Frontal cortex (tissue), 4 donors: ENCODE data around the gene AMFR. TPM values are rescaled to one million over a fixed set of nuclear protein-coding genes. Genes with fewer than 3 reads are reported as not detected.

ENCODE experiments used
- DNase-seq, 2 donors: peaks; one replicate each; pipeline ENCODE4 v3.0.0; 2012; ENCODE audit warnings: low spot score in 2 of 2
- FAIRE-seq: peaks from 2 replicates; lab custom pipeline; 2012; peaks lifted over from hg19 to GRCh38; lab: Jason Lieb, UNC
- total RNA-seq: library from RNA; depleted of rRNA; stranded (reverse); fragments of >200 nt; gene quantifications from one replicate; pipeline ENCODE4 v1.2.3, GENCODE V29; 2014
- donor health status: control.
- donor health status: control.
- donor health status: control.

The AMFR gene
- total RNA-seq, 1 donor from 2014 or later = 336 TPM

DNA sequence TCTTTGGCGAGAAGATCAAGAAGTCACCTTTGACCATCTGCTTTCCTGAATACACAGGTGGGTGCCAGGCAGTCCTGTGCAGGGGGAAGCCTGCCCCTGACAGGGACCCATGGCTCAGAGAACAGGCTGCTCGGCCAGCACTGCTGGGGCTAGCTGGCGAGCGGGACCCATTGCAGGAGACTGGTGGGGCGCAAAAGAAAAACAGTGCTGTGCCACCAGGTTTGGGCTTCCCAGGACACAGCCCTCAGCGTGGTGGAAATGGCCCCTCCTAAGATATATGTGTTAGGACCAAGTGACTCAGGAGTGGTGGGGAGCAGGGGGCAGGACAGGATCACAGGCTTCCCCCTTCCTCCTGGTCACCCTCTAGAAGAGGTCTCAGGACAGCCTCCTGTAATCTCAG lies 73.9 kb downstream of the AMFR start:
- DNase-seq = no peak
- FAIRE-seq = no peak

DNA sequence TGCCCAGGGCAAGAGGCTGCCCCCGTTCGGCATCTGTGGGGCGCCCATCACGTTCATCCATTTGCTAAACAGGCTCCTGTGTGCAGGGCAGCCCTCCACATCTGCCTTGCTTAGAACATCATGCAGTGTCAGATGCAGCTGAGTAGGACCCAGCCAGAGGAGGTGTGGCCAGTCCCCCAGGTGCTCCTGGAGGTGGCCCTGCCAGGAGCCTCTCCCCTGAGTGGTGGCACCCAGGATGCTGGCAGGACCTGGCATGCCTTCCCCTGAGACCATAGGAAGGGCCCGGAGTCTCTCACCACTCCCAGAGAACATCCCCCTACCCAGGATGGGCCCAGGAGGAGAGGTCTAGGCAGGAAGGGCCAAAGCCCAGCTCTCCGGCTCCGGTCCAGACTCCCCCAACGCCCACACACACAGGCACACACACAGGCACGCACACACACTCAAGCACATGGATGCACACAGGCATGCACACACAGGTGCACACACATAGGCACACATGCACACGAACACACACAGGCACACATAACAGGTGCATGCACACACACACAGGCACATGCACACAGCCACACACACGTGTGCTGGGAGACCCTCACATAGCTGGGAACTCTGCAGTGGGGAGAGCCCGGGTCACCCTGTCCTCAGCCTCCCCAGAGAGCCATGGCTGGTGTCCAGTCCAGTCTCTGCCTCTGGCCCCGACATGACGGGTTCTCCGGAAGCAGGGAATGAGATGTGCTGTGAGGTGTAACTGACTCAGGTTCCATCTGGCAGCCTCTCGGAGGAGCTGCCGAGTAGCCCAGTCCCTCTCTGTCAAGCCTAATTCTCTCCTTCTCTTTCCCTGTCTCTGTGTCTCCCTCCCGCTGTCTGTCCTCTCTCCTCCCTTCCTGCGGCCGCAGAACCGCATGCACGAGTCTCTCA lies 74.6 kb downstream of the AMFR start:
- FAIRE-seq = no peak
- no peak for DNase-seq

DNA sequence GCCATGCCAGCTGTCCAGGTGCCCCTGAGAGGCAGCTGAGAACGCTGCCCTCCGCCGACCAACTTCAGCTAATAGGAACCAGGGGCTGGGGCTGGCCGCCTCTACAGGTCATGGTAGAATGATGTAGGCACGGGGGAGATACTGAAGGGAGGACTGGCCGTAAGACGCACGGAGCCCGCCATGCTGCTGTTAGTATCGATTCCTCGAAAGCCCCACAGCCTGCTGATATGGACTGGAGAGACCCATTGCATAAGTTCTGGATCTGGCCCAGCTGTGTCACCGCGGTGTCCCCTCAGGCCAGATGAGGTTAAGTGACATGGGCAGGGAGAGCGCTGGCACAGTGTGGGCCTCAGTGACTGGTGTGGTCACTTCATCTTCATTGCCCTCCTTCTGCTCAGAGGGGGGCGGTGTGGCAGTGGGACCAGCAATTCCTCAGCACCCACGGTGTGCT lies 75.6 kb downstream of the AMFR start:
- DNase-seq (no peak), FAIRE-seq (no peak)

DNA sequence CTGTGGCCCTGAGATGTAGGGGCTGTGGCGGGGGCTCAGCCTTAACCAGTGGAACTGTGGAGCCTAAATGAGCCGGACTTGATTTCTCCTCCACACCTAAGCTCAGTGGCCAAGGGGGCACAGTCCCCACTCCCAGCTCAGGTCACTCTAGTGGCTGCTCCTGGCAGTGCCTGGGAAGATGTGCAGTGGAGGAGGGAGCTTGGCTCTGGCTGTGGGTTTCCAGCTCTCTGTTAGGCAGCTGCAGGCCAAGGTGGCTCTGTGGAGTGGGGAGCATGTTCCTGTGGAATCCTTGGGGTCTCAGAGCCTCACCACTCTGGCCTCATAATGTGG lies 76.3 kb downstream of the AMFR start:
- no peak for FAIRE-seq

DNA sequence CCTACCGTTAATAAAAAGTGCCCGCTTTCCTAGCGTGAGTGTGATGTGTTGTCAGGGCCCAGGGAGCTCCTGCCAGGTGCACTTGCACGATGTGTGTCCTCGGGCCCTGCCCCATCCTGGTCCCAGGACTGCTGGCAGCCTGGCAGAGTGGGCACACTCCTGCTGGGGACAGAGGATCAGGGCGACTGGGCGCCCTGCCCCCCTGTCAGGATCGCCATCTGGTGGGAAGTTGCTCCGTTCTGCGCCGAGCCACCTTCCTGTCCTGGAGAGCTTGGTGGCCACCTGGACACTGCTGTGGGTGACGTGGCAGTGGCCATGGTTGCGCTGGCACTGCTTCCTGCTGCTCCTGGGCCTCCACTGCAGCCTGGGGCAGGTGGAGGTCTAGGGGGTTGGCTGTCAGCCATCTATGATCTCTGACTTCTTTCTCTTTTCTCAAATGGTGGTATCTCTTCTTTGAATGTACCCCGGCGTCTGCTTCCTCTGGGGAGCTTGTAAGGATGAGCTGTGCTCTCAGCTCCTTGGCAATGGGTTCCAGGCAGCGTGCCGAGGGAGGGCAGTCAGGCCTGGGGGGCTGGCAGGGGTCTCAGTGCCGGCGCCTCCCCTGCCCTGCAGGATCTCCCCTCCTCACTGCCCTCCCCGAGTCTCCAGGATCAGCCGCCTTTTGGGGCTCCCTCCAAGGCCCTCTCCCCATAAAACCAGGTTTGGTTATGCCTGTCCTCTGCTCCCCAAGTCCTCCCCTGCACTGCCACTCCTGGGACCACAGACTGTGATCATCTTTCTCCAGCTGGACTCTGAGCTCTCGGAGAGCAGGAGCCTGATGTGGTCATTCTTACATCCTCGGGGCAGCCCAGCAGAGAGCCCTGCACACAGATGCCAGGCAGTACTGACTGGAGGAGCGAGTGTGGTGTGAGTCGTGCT lies 76.9 kb downstream of the AMFR start:
- FAIRE-seq = no peak
- DNase-seq = no peak

More for the DNA sequence above, 76.3 kb downstream of the AMFR start:
- DNase-seq = no peak

DNA sequence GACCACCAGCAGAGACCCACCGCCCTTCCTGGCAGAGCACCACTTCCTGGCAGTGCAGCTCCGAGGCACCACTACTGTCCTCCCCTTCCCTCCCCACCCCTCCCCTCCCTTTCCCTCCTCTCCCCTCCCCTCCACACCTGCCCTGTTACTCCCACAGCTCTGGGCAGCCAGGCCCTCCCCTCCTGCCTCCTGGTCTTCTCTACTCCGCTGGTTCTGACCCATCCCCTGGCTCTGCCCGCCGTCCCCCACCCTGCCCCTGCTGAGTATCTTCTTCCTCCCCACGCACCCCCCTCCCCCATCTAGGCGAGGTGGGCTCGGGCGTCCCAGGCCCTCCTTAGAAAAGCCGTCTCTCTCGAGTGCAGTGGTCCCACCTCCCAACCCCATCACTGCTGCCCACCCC lies 77.7 kb downstream of the AMFR start:
- DNase-seq = no peak
- FAIRE-seq = no peak

DNA sequence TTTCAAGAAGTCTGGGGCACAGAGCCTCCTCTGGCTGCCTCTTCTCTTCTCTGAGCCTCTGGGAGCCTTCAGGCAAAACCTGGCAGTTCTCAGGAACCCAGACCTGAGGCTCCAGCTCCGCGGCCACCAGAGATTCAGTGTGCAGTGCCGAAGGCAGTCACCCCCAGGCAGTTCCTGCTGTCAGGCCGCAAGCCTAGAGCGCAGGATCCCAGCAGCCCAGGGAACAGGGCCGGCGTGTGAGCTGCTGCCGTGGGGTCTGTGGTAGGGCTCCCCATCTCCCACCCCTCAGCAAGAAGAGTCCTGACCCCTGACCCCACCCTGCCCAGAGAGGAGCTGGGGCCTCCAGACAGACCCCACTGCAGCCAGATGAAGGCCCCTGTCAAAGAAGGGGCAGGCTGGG lies 78.2 kb downstream of the AMFR start:
- DNase-seq (no peak), FAIRE-seq (no peak)

DNA sequence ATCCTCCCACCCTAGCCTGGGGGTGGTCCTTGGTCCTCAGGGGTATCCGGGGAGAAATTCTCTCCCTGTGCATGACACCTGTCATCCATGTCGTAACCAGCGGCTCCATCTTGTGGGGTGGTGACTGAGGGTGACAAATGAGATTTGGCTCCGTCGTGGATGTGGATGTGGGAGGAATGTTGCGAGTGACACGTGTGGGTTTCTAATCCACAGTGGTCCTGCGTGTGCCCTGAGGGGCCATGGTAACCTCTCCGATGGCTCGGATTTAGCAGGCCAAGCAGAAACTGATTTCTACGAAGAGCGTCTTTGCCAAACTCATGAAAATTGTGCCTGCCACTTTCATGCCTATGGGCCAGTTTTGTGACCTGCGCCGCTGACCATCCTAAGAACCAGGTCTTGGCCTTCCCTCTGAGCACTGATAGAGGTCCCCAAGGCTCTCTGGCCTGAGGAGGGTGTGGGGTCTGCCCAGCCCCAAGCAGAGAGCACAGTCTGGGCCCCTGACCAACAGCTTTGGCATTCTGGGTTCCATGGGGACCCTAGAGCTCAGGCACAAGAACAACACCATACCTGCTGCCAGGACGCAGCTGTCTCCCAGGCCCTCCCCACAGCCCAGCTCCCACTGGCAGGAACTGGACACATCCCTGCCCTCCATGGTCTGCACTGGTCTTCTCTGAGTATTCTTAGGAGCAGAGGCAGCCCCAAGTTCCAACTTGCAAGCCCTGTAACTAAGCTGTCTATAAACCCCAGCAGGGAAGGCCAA lies 79.0 kb downstream of the AMFR start:
- FAIRE-seq = no peak
- no peak for DNase-seq

DNA sequence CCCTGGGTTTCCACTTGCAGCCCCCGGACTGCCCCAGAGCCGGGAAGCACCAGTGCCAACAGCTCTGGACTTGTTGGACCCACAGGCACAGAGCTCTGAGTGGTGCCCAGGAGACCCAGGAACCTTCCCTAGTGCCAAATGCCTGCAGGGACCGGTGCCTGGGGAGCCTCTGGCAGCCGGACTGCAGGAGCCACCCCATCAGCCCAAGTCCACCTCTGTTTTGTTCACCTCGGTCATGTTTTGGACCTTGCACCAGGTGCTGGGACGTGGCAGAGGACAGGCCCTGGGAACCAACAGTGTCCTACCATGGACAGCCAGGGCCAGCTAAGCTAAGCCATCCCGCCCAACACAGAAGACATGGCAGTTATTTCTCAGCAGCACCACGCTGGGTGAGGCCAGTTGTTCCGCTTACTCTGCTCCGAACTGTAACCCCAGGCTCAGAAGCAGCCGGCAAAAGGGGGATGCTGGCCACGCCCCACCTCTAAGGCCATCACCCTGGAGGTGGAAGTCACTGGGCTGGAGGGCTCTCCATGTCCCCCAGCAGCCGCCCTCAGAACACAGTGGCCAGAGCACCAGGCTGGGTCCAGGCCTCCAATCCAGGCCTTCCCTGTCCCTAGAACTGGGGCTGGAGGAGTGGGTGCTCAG lies 79.8 kb downstream of the AMFR start:
- DNase-seq = no peak
- no peak for FAIRE-seq

DNA sequence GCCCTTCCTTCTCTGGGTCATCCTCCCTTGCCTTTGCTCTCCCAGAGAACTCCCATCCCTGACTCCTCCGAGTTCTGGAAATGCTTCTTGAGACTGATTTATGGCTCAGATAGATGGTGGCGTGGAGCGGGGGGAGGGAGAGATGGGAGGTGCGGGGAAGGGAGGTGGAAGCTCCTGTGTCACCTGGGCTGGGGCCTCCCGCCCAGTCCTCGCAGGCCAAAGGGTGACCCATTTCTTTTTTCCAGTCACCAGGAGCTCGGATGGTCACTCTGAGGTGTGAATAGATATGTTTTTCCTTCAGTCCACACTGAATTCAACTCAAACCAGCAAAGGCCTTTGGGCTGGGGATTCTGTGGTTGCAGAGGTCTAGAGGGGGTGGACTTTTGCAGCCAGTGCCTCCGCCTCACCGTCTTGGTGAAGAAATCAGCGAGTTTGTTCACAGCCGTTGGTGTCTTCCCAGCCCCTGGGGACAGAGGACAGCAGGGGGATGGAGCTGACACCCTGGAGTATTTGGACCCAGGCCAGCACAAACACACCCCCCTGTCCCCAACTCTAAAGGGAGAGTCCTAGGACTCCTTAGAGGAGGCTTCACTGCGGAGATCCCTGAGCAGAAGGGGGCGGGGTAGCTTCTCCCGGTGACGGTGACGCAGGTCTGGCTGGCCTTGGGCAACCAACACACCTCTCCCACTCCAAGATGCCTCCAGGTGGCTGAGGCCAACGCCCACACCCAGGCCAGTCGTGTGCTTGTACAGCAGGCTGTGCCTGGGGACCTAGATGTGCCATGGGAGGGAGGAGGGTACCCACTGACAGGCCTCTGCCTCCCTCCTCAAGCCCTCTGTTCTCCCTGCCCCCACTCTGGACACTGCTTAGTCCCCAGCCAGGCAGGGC lies 80.6 kb downstream of the AMFR start:
- no peak for FAIRE-seq
- no peak for DNase-seq

DNA sequence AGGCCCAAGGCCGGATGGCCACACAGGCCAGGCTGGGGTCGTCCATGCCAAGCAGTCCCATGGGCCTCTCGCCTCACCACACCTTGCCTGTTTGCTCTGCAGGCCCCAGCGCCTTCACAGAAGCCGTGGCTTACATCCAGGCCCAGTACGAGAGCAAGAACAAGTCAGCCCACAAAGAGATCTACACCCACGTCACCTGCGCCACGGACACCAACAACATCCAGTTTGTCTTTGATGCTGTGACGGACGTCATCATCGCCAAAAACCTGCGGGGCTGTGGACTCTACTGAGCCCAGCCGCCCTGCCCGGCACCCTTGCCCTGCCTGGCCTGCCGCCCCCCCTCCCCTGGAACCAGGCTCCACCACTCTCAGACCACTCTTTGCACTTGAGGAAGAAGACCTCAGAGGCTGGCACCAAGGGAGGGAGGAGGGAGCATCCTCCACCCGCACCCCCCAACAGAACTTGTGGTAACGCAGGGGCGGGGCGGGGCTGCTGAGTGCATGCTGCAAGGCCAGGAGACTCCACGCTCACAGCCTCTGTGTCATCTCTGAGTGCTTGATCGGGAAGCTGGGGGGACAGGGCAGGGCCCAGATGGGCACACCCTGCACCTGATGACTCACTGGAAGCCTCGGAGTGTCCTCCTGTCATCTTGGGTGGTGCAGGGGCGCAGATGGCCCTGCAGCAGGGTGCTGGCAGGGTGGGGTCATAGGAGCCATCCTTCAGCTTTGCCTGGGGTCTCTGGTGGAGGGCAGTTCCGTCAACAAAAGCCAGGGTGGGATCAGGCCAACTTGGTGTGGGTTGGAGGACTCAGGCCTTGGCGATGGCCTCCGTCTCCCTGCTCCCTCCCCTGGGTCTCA lies 81.5 kb downstream of the AMFR start:
- FAIRE-seq (no peak), DNase-seq (no peak)

DNA sequence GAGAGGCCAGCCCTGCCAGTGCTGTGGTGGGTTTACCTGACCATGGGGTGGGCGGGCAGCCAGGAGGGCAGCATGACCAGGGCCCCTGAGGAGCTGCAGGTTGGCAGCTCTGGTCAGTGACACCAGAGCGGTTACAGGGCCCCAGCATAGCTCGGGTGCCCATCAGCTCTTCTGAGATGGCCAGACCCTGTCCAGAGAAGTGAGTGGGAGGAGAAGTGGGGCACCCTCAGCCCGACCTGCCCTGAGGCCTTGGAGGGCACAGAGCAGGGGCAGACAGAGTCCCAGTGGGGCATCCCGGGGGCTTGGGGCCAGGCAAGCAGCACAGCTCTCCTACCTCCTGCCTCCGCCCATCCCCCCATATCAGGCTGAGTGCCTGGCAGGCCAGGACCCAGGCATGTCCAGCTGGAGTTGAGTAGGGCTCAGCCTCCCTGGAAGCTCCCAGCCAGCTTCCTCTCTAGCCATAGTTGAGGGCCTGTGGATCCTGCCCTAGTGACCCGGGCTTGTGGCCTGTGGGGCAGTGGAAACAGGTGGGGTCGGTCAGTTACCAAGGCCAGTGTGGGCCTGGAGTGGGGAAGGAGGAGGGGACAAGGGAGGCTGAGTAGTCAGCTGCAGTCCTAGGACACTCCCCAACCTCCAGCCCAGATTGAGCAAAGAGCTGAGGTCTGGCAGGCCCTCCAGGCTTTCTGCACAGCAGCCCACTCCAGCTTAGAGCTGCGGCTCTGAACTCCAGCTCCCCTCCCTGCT lies 83.5 kb downstream of the AMFR start:
- no peak for FAIRE-seq

DNA sequence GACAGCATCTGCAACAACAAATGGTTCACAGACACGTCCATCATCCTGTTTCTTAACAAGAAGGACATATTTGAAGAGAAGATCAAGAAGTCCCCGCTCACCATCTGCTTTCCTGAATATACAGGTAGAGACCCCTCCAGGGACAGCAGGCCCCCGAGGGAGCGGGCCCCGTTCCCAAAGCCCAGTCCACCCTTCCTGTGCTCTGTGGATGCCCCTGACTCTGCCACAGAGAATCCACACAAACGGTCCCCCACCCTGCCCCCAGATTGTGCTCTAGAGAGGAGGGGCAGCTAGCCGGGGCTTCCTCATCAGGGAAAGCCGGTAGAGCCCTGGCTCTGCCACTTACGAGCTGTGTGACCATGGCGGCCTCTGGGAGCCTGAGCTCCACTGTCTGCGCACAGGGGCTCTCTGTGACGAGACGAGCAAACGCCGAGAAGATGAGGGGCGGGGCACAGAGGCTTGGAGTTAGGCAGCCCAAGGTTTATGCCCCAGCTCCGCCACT lies 84.4 kb downstream of the AMFR start:
- DNase-seq = no peak
- no peak for FAIRE-seq

More for the DNA sequence above, 83.5 kb downstream of the AMFR start:
- no peak for DNase-seq

DNA sequence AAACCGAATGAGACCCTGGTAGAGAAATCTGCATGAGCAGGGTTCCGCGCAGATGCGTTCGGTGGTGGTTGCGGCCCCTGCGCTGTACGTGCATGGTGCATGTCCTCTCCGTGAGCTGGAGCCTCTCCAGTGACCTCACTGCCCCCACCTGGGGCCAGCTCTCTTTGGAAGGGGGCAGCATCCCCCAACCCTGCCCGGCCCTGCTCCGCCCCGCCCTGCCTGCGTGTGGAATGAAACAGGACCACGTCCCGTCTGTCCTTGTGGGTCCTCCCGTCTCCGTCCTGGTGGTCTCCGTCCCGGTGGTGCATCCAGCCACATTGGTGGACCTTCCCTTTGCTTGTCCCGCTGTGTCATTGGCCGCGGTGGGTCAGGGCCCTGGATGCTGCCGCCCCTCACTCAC lies 84.9 kb downstream of the AMFR start:
- DNase-seq = no peak
- no peak for FAIRE-seq

DNA sequence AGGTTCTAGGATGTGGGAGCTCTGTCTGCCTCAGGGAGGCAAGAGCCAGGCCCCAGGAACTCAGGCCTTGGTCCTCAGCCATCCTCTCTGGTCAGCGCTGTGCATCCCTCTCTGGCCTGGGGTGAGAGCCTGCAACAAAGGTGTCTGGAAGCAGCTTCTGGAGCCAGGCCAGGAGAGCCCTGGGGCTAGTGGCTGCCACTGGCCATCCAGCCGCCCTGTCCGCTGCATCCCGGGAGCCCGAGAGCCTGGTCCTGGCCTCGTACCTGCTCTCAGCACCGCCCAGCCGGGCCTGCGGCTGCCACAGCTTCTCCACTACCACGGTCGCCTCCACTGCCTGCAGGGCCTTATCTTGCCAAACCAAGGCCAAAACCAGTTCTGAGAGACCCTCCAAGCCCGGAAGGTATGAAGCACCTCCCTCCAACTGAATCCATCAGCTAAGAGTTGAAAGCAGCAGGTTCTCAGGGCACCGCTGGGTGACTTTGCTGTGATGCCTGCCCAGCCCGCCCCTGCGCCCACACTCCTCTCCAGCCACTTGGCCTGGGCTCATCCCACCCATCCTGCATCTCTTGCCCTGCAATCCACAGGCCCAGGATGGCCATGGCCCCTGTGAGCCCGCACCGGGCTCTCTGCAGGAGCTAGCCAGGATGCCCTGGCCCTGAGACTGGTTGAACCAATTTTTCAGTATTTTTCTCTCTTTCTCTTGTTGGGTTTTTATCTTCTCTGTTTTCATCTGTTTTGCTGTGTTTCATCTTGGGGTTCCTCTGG lies 85.7 kb downstream of the AMFR start:
- DNase-seq = no peak
- FAIRE-seq = no peak
